NB4 (cell line): ENCODE measurements around the gene COA1.

Source experiments
- CTCF ChIP-seq: IDR thresholded peaks from one replicate; pipeline ENCODE4 v1.5.1; 2012; ENCODE audit warnings: low read depth, low read length
- MAX ChIP-seq: IDR thresholded peaks from 2 replicates; pipeline ENCODE4 v1.6.1; 2011; ENCODE audit warnings: low read depth, low read length
- POLR2A ChIP-seq: IDR thresholded peaks from 2 replicates; pipeline ENCODE4 v1.6.1; 2011; ENCODE audit warnings: mild to moderate bottlenecking; ENCODE audit not compliant: insufficient read length; ENCODE audit errors: extremely low read depth

GRCh38 chr7:43632746-43633145 lies 96.6 kb downstream of the COA1 start:
- no peak for TF ChIP-seq CTCF
- no peak for TF ChIP-seq POLR2A
- no peak for TF ChIP-seq MAX
